Stimulated activated CD4-positive, alpha-beta T cell treated with anti-CD3 and anti-CD28 coated beads, Interleukin-12 subunit alpha, Interleukin-12 subunit beta, amount 100 ng/mL, for 4 hours (primary cell): ENCODE measurements around the gene ARHGEF16.

Experiments
- DNase-seq: peaks from one replicate; pipeline ENCODE4 v3.0.0-alpha.2; 2020

Gene ARHGEF16

DNA sequence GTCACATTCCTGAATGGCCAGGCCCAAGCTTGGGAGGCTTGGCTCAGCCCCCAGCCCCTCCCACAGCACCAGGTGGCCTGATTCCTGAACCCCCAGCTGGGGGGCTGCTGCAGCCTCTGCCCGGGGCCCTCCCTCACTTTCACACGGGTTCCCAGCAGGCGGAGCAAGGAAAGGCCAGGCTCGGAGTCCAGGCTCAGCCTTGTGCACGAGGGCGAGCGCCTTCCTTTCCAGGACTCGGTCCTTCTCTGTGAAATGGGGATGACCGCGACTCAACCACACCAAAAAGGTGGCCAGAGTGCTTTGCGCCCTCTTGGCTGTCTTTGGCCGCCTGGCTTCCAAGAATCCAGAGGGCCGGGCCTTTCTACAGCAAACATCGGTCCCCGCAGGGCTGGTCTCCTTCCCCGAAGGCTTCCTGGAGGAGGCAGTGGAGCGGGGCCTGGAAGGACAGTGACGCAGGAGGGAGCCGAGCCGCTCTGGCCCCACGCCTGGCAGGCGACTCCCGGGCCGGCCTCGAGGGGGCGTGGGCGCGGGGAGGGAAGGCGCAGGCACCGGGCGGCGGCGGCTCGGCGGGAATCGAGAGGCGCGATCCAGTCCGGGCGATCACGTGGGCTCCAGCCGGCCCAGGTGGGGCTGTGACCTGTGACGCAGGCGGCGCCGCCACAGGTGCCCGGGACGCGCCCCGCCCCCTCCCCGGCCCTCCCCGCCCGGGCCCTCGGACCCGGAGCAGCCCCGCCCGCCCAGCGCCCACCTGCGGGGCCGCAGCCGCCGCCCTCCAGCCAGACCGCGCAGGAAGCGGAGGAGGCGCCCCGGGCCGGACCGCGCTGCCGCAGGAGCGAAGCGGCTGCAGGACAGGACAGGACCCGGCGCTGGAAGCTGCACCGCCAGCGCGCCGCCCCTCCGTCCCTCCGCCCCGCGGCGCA lies at the start of gene ARHGEF16:
TSS of gene ARHGEF16 (plus strand) at position 775 of the 920 bp plus-strand sequence. CDS start 8,420 bp downstream, outside the sequence.
- peak; percentile 17 for DNase-seq

GRCh38 chr1:3404801-3405200 lies 49.7 kb upstream of the ARHGEF16 start:
- DNase-seq, result no peak

DNA sequence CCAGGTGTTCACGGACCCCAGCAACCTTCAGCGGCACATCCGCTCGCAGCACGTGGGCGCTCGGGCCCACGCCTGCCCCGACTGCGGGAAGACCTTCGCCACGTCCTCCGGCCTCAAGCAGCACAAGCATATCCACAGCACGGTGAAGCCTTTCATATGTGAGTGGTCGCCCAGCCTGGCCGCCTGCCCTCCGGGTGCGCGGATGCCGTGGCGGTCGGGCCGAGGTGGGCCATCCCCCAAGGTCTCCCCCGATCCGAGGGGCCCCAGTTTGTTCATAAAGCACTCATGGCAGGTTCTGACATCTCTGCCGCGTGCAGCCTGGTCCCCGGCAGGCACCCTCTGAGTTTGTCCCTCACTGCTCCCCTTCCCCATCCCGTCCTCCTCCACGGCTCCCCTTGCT lies 49.0 kb upstream of the ARHGEF16 start:
- no peak for DNase-seq

DNA sequence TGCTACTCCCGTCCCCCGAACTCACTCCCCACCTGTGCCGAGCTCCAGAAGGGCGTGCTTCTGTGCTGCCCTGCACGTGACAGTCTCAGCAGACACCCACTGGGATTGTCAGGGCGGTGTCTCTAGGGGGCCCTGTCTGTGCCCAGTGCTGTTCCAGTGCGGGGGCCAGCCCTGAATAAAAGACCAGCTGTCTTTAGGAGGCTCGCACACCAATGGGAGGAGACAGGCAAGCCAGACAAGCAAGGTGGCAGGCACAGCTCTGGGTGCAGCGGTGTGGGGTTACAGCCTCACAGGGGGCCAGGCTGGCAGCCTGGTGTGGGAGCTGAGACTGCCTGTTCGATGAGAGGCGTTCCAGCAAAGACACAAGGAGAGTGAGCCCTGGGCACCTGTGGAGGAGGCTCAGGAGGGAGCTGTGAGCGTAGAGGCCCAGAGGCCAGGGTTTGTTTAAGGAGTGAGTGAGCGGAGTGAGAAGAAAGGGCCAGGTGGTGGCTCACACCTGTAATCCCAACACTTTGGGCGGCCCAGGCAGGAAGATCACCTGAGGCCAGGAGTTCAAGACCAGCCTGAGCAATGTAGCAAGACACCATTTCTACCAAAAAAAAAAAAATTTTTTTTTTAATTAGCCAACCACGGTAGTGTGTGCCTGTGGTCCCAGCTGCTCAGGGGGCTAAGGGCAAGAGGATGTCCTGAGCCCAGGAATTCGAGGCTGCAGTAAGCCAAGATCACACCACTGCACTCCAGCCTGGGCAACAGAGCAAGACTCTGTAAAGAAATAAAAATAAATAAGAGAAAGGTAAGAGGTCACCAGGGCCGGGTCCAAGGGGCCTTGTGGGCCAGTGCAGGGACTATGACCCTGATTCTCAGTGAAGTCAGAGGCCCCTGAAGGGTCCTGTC lies 48.2 kb upstream of the ARHGEF16 start:
- DNase-seq, result no peak

DNA sequence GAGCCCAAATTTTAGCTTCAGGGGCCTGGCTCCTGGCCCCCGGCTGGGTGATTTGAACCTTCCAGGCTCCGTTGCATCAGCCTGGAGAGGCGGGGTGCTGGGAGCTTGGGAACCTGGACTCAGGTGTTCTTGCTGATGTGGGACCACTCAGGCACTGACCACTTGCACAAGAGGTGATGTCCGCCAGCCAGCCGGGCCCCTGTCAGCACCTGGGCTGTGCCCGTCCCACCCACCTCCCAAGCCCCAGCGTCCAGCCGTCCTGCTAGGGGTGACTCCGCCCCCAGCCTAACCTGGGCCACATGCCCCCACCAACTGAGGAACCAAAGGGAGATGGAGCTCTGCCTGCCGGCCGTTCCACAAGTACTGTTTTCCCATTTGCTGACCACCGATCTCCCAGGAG lies 47.4 kb upstream of the ARHGEF16 start:
- no peak for DNase-seq

GRCh38 chr1:3408751-3409266 lies 45.7 kb upstream of the ARHGEF16 start:
- DNase-seq, result no peak

- DNase-seq, result no peak
Observed at GRCh38 chr1:3409366-3410141, 44.9 kb upstream of the ARHGEF16 start.

GRCh38 chr1:3410142-3410925 lies 44.1 kb upstream of the ARHGEF16 start:
- no peak for DNase-seq

DNA sequence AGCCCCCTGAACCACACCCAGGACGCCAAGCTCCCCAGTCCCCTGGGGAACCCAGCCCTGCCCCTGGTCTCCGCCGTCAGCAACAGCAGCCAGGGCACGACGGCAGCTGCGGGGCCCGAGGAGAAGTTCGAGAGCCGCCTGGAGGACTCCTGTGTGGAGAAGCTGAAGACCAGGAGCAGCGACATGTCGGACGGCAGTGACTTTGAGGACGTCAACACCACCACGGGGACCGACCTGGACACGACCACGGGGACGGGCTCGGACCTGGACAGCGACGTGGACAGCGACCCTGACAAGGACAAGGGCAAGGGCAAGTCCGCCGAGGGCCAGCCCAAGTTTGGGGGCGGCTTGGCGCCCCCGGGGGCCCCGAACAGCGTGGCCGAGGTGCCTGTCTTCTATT lies 42.7 kb upstream of the ARHGEF16 start:
- DNase-seq, result no peak

GRCh38 chr1:3412376-3412775 lies 42.1 kb upstream of the ARHGEF16 start:
- DNase-seq, result no peak

GRCh38 chr1:3413975-3414710 lies 40.3 kb upstream of the ARHGEF16 start:
- no peak for DNase-seq

GRCh38 chr1:3415260-3416090 lies 39.0 kb upstream of the ARHGEF16 start:
- no peak for DNase-seq

GRCh38 chr1:3417082-3417739 lies 37.3 kb upstream of the ARHGEF16 start:
- DNase-seq, result no peak

- DNase-seq, result no peak
Observed at GRCh38 chr1:3417934-3418333, 36.5 kb upstream of the ARHGEF16 start.

DNA sequence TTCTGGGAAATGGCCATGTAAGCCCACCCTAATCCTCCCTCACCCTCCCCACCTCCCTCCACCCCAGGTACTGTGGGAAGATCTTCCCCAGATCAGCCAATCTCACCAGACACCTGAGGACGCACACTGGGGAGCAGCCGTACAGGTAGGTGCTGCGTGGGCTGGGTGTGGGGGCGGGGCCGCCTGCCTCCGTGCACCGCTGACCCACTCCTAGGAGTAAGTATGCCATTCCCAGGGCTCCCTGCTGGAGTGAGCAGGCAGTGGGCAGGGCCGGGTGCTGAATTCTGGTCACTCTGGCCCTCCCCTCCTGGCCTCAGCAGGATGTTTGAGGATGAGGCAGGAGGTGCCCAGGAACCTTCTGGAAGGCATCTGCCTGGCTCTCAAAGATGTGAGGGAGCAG lies 35.9 kb upstream of the ARHGEF16 start:
- no peak for DNase-seq

GRCh38 chr1:3419415-3420204 lies 34.9 kb upstream of the ARHGEF16 start:
- no peak for DNase-seq

DNA sequence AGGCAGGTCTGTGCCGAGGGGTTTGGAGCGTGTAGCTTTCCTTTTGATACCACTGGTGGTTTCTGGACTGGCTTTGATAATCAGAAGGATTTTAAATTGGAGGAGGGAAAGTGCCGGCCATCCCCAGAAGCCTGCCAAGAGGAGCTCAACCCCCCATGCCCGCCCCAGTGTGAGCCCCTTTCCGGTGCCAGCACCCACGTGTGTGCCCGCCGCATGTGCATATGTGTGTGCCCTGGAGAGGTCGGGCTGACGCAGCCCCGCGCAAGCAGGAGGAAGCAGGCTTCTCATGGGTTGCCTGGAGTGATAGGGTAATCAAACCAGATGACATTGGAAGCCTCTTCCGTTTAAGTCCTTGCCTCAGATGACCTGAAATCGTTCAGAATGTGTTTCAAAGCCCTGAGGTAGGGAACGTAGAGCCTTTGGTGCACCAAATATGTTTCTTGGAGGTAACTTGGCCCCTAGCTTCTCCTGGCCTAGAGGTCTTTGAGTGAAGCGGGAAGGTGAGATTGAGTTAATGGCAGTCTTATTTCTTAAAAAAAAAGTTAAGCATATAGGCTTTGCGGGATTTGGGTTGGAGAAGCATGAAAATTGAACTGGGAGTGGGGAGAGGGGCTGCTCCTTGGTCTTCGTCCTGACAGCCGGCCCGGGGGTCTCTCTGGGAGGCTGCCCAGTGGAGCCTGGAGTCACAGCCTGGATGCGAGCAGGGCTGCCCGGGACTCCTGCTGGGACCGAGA lies 34.1 kb upstream of the ARHGEF16 start:
- no peak for DNase-seq

DNA sequence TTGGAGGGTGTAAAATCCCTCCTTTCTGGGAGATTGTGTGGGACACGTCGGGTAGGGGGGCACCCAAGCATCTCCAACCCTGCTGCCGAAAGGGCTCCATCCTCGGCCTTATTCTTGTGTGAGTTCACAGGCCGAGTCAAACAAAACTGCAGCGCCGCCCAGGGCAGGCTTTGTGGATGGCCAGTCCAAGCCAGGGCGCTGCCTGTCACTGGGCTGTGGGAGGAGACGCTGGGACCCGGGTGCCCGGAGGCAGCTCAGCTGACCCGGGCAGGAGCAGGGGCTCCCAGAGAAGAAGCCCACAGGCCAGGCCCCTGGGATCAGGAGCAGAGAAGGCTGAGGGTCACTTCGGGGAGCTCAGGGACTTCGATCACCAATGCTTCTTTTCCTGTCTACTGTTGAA lies 31.8 kb upstream of the ARHGEF16 start:
- DNase-seq, result no peak
